ENCODE data around the gene TMEM74B. TPM values are rescaled to one million over a fixed set of nuclear protein-coding genes. Genes with fewer than 3 reads are reported as not detected.
A peak's percentile ranks its signal among the peaks of the same experiment; 100 is the strongest.
"Not testable (repeated sequence)": the region's sequence is repeated elsewhere in the genome, so short reads cannot be mapped to it uniquely, and the experiment has no call there.

TMEM74B gene
- total and polyA plus RNA-seq, 9 of the 15 experiments (the other 6 are each of a cell fraction or from before 2014, with no cell fraction given), result 0.24 to 19.0 (median 7.5) TPM

- TF ChIP-seq RFX7 (CRISPR knock-in tag; IDR thresholded peaks at IDR 0.05), result no peak
- no peak for TF ChIP-seq FOXM1 (IDR thresholded peaks at IDR 0.05; ENCODE audit: low read depth)
- TF ChIP-seq FOXM1 (CRISPR knock-in tag; IDR thresholded peaks at IDR 0.05; ENCODE audit: low read depth), result no peak
- no peak for TF ChIP-seq MBD2 (IDR thresholded peaks at IDR 0.05; ENCODE audit: borderline replicate concordance, low read depth)
- TF ChIP-seq ARHGAP35 (IDR thresholded peaks at IDR 0.05; ENCODE audit: partially characterized antibody), result no peak
- TF ChIP-seq C11orf30 (IDR thresholded peaks at IDR 0.05; ENCODE audit: low read depth), result peak; percentile 73
- TF ChIP-seq SIRT6 (IDR thresholded peaks at IDR 0.05; ENCODE audit: low read depth, low read length), result no peak
- no peak for TF ChIP-seq ELK3 (CRISPR knock-in tag; IDR thresholded peaks at IDR 0.05)
- 0 out of 2 replicates have a peak, but pooled peaks have one; percentile 40 for TF ChIP-seq ATF3 (IDR thresholded peaks at IDR 0.05)
- no peak for TF ChIP-seq ATF3 (CRISPR knock-in tag; conservative IDR thresholded peaks at IDR 0.05)
- TF ChIP-seq GATAD2A (IDR thresholded peaks at IDR 0.05), result no peak
- no peak for TF ChIP-seq ZNF280B (CRISPR knock-in tag; IDR thresholded peaks at IDR 0.05)
- no peak for TF ChIP-seq DNMT1 (IDR thresholded peaks at IDR 0.05)
- no peak for TF ChIP-seq BRF1 (IDR thresholded peaks at IDR 0.05; ENCODE audit: borderline replicate concordance, extremely low read depth, insufficient read length)
- no peak for TF ChIP-seq ZNF655 (CRISPR knock-in tag; IDR thresholded peaks at IDR 0.05)
- TF ChIP-seq FOXA1 (IDR thresholded peaks at IDR 0.05; ENCODE audit: borderline replicate concordance), result no peak
- 0 out of 2 replicates have a peak, but pooled peaks have one; percentile 6 for TF ChIP-seq EGR1 (conservative IDR thresholded peaks at IDR 0.05)
- no peak for TF ChIP-seq ZNF197 (CRISPR knock-in tag; IDR thresholded peaks at IDR 0.05; ENCODE audit: low read depth)
- no peak for TF ChIP-seq ZBED1 (IDR thresholded peaks at IDR 0.05)
- TF ChIP-seq CBX3 (IDR thresholded peaks at IDR 0.05; ENCODE audit: borderline replicate concordance in 1 of 2, low read length in 2 of 2), result no peak
- TF ChIP-seq NFE2 (IDR thresholded peaks at IDR 0.05; ENCODE audit: low read depth), result no peak
These were observed 34.6 kb downstream of the TMEM74B start (continued) for GRCh38 chr20:1150218-1150617.

- H3K9me1 ChIP-seq (ENCODE audit: control insufficient read depth, insufficient read depth, low read length); H3K4me3 ChIP-seq; H3K9me3 ChIP-seq (replicated peaks; ENCODE audit: control insufficient read depth, insufficient read depth, low read depth, low read length); H3K79me2 ChIP-seq (ENCODE audit: control insufficient read depth, insufficient read depth, low read length); DNase-seq (ENCODE audit: extremely low read depth in 1 of 4, low spot score in 3 of 4); intact Hi-C loops (cut with micrococcal nuclease); H3K27me3 ChIP-seq (ENCODE audit: control insufficient read depth in 2 of 2, insufficient read depth in 2 of 2, low read length in 2 of 2); H3K27ac ChIP-seq (ENCODE audit: extremely low read depth, low read depth, low read length); H3K9ac ChIP-seq (ENCODE audit: insufficient read depth in 1 of 2, low read depth in 2 of 2, low read length in 2 of 2); ATAC-seq; in situ Hi-C loops (cut with MboI); FAIRE-seq; H2AFZ ChIP-seq (ENCODE audit: low read depth, low read length); BruUV-seq (replicated peaks); H3K4me1 ChIP-seq (replicated peaks in 1 of 2; ENCODE audit: control insufficient read depth in 2 of 2, insufficient read depth in 2 of 2, low read length in 2 of 2); H3K4me2 ChIP-seq (ENCODE audit: insufficient read depth, low read length); H4K20me1 ChIP-seq (replicated peaks; ENCODE audit: control insufficient read depth, insufficient read depth, low read length): not testable (repeated sequence)
- H3K36me3 ChIP-seq (ENCODE audit: control insufficient read depth, insufficient read depth, low read length), result peaks cover 66% of the 10 kb centered on the region
- ChIA-PET CTCF (ENCODE audit: low intra/inter-chr PET ratio) (interaction anchor here (0.7 kb wide), 1 partner anchor 534 kb away, joined by 3 read pairs; no protein-coding TSS in a partner anchor), POLR2A (interaction anchor here (0.6 to 1.3 kb wide), 2 partner anchors 8 to 14 kb away, joined by 3 to 4 read pairs; no protein-coding TSS in a partner anchor)
- 100% methylated on average over 2 of the region's 2 CpGs for WGBS (ENCODE audit: insufficient coverage, low coverage, missing lambda C conversion rate)
These were observed 35.0 kb downstream of the TMEM74B start for GRCh38 chr20:1149812-1150211.

Data from K562 (cell line).